ENCODE data around the gene IMPA2. TPM values are rescaled to one million over a fixed set of nuclear protein-coding genes. Genes with fewer than 3 reads are reported as not detected.
A peak's percentile ranks its signal among the peaks of the same experiment; 100 is the strongest.

The IMPA2 gene
- total RNA-seq, 1 donor from 2014 or later, result 56.3 TPM

DNA sequence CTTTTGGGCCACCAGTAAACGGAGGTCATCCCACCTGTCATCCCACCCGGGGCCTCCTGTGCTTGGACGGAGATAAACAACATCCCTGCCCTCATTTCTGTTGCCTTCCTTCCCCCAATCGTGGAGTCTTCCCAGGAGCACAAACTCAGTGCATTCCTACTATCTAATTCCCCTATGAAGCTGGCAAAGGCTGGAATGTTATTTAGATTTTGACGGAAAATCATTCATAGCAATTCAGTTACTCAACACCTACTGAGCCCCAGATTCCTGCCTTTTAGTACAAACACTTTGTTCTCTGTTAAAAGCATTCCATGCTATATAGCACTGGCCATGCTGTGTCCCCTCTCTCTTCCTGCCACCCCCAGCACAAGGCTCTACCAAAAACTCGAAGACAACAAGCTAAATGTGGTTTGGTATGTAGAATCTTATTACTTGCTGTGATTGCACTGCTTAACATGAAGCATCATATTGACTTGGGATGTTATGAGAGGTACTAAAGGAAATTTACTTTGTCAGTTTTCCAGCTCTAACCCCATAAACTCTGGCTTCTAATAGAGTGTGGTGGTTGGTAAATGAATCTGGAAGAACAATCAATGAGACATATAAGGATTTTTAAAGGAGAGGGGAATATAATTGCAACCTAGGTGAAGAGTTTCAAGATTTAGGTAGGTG, 32.3 kb upstream of the IMPA2 start:
- Mint-ChIP-seq H3K4me3 (peak overlapping the region; percentile 39), H3K36me3 (no peaks in the 10 kb centered on the region), H3K27me3 (no peaks in the 10 kb centered on the region), H3K27ac (peak overlapping the region; percentile 60), H3K4me1 (ENCODE audit: unreplicated experiment) (peaks cover 27% of the 10 kb centered on the region), H3K9me3 (no peaks in the 10 kb centered on the region)
- TF ChIP-seq CTCF (conservative IDR thresholded peaks at IDR 0.05), result no peak
- no peak for DNase-seq (ENCODE audit: extremely low spot score, unreplicated experiment)

DNA sequence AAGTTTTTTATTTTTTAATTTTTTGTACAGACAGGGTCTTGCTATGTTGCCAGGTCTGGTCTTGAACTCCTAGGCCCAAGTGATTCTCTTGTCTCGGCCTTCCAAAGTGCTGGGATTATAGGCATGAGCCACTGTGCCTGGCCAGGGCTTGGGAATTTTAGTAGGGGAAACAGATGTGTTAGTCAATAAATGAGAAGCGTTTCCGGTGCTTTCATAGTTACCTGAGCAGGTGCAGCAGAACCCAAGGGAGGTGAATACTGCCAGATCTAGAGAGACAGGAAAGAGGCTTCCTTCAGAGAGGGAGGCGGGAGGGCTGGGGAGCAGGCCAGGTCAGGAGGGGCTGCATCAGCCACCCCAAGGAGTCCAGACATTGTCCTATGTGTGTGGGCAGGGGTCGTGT, 30.5 kb upstream of the IMPA2 start:
- no peak for TF ChIP-seq CTCF (conservative IDR thresholded peaks at IDR 0.05)
- H3K27ac Mint-ChIP-seq, result no peak overlapping the region
- peaks cover 33% of the 10 kb centered on the region for H3K4me1 Mint-ChIP-seq (ENCODE audit: unreplicated experiment)
- DNase-seq (ENCODE audit: extremely low spot score, unreplicated experiment), result no peak
- no peaks in the 10 kb centered on the region for H3K36me3 Mint-ChIP-seq
- H3K27me3 Mint-ChIP-seq, result no peaks in the 10 kb centered on the region
- no peaks in the 10 kb centered on the region for H3K9me3 Mint-ChIP-seq
- H3K4me3 Mint-ChIP-seq, result no peak overlapping the region

GRCh38 chr18:11951390-11951851, 29.9 kb upstream of the IMPA2 start:
- no peaks in the 10 kb centered on the region for H3K9me3 Mint-ChIP-seq
- H3K4me1 Mint-ChIP-seq (ENCODE audit: unreplicated experiment), result peaks cover 31% of the 10 kb centered on the region
- DNase-seq (ENCODE audit: extremely low spot score, unreplicated experiment), result no peak
- no peaks in the 10 kb centered on the region for H3K36me3 Mint-ChIP-seq
- no peak overlapping the region for H3K4me3 Mint-ChIP-seq
- peak overlapping the region; percentile 40 for H3K27ac Mint-ChIP-seq
- H3K27me3 Mint-ChIP-seq, result no peaks in the 10 kb centered on the region
- no peak for TF ChIP-seq CTCF (conservative IDR thresholded peaks at IDR 0.05)

DNA sequence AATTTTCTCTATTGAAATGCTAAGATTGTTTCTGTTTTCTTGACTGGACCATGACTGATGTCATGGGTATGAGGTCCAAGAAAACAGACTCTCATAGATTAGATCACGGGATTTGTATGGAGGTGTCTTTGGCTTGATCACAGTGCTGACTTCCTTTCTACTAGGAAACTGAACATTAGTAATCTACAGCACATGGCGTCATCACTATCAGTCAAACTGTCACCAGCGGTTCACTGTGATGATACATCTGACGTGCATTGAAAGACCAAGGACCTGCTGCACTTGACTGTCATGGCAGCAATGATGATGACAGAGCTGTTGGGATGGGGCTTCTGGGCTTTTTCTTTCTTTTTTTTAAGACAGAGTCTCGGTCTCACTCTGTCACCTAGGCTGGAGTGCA, 28.2 kb upstream of the IMPA2 start:
- TF ChIP-seq CTCF (conservative IDR thresholded peaks at IDR 0.05), result no peak
- H3K27me3 Mint-ChIP-seq, result no peaks in the 10 kb centered on the region
- peaks cover 27% of the 10 kb centered on the region for H3K4me1 Mint-ChIP-seq (ENCODE audit: unreplicated experiment)
- DNase-seq (ENCODE audit: extremely low spot score, unreplicated experiment), result no peak
- no peak overlapping the region for H3K4me3 Mint-ChIP-seq
- no peak overlapping the region for H3K27ac Mint-ChIP-seq
- peaks cover 6% of the 10 kb centered on the region for H3K9me3 Mint-ChIP-seq
- H3K36me3 Mint-ChIP-seq, result peaks cover 3% of the 10 kb centered on the region

- peaks cover 3% of the 10 kb centered on the region for H3K36me3 Mint-ChIP-seq
- no peak overlapping the region for H3K4me3 Mint-ChIP-seq
- peak overlapping the region; percentile 47 for H3K27ac Mint-ChIP-seq
- TF ChIP-seq CTCF (conservative IDR thresholded peaks at IDR 0.05), result no peak
- no peak for DNase-seq (ENCODE audit: extremely low spot score, unreplicated experiment)
- H3K9me3 Mint-ChIP-seq, result peaks cover 6% of the 10 kb centered on the region
- peaks cover 18% of the 10 kb centered on the region for H3K4me1 Mint-ChIP-seq (ENCODE audit: unreplicated experiment)
- H3K27me3 Mint-ChIP-seq, result no peaks in the 10 kb centered on the region
Observed at GRCh38 chr18:11955239-11956029, 25.9 kb upstream of the IMPA2 start.

Data from type B pancreatic cell (in vitro differentiated cells).